Neural progenitor cell (in vitro differentiated cells): Measurements from ENCODE around the gene KCNMB2. TPM values are rescaled to one million over a fixed set of nuclear protein-coding genes. Genes with fewer than 3 reads are reported as not detected.

ENCODE experiments used
- DNase-seq: peaks from one replicate; pipeline ENCODE4 v3.0.0-alpha.2; 2016; ENCODE audit warnings: low spot score
- H2AFZ ChIP-seq: fragments of 200-600 bp; sonication (generic); replicated peaks from 2 replicates; pipeline ENCODE4 v1.6.1; 2016; ENCODE audit warnings: antibody characterized with exemption
- H3F3A ChIP-seq: fragments of 200-600 bp; sonication (generic); 2 replicates; pipeline ENCODE4 v1.6.1; 2016; ENCODE audit warnings: antibody characterized with exemption, low read depth
- H3K27ac ChIP-seq: fragments of 200-600 bp; sonication (generic); 2 replicates; pipeline ENCODE4 v1.5.1; 2016; ENCODE audit warnings: mild to moderate bottlenecking
- H3K27me3 ChIP-seq: fragments of 200-600 bp; sonication (generic); 2 replicates; pipeline ENCODE4 v1.6.1; 2016; ENCODE audit warnings: mild to moderate bottlenecking, moderate library complexity
- H3K36me3 ChIP-seq: fragments of 200-600 bp; sonication (generic); 2 replicates; pipeline ENCODE4 v1.5.1; 2016
- H3K4me1 ChIP-seq: fragments of 200-600 bp; sonication (generic); 2 replicates; pipeline ENCODE4 v1.6.1; 2016; ENCODE audit warnings: mixed run types
- H3K4me2 ChIP-seq: fragments of 200-600 bp; sonication (generic); 2 replicates; pipeline ENCODE4 v1.6.1; 2016
- H3K4me3 ChIP-seq: fragments of 200-600 bp; sonication (generic); 2 replicates; pipeline ENCODE4 v1.5.1; 2016
- H3K79me2 ChIP-seq: fragments of 200-600 bp; sonication (generic); 2 replicates; pipeline ENCODE4 v1.6.1; 2016; ENCODE audit warnings: low read depth
- H3K9ac ChIP-seq: fragments of 200-600 bp; sonication (generic); 2 replicates; pipeline ENCODE4 v1.6.1; 2016
- H3K9me3 ChIP-seq: fragments of 200-600 bp; sonication (generic); 2 replicates; pipeline ENCODE4 v1.5.1; 2016; ENCODE audit warnings: low read depth
- H4K20me1 ChIP-seq: fragments of 200-600 bp; sonication (generic); 2 replicates; pipeline ENCODE4 v1.6.1; 2016; ENCODE audit warnings: low read depth
- H3K27ac Mint-ChIP-seq: 3 replicates; pipeline ENCODE4 v1.8.0; 2021; ENCODE audit warnings: mixed read lengths
- H3K27me3 Mint-ChIP-seq: 2 replicates; pipeline ENCODE4 v1.8.0; 2022; ENCODE audit warnings: low read depth, mild to moderate bottlenecking, inconsistent platforms, moderate library complexity, mixed read lengths; ENCODE audit not compliant: insufficient read depth
- H3K36me3 Mint-ChIP-seq: 3 replicates; pipeline ENCODE4 v1.8.0; 2021; ENCODE audit warnings: mixed read lengths
- H3K4me1 Mint-ChIP-seq: 3 replicates; pipeline ENCODE4 v1.8.0; 2021; ENCODE audit warnings: mixed read lengths
- H3K4me3 Mint-ChIP-seq: 3 replicates; pipeline ENCODE4 v1.8.0; 2021; ENCODE audit warnings: mild to moderate bottlenecking, moderate library complexity, mixed read lengths
- H3K9me3 Mint-ChIP-seq: 3 replicates; pipeline ENCODE4 v1.8.0; 2020; ENCODE audit warnings: mixed read lengths
- CTCF ChIP-seq: fragments of 200-600 bp; sonication (generic); IDR thresholded peaks from 2 replicates; pipeline ENCODE4 v1.5.1; 2017; ENCODE audit warnings: antibody characterized with exemption, mild to moderate bottlenecking
- EZH2 ChIP-seq: fragments of 200-600 bp; sonication (generic); IDR thresholded peaks from 2 replicates; pipeline ENCODE4 v1.6.1; 2017; ENCODE audit warnings: antibody characterized with exemption, mild to moderate bottlenecking, moderate library complexity
- EZH2phosphoT487 ChIP-seq: fragments of 200-600 bp; sonication (generic); IDR thresholded peaks from 2 replicates; pipeline ENCODE4 v1.6.1; 2017; ENCODE audit warnings: antibody characterized with exemption
- total RNA-seq: library from RNA; depleted of rRNA; stranded (reverse); fragments of >200 nt; gene quantifications from 2 replicates; pipeline ENCODE4 v1.2.3, GENCODE V29; 2015; ENCODE audit warnings: low replicate concordance

KCNMB2 gene
- total RNA-seq, 1 donor from 2014 or later = not detected

GRCh38 chr3:178686826-178687225 lies 150.6 kb downstream of the KCNMB2 start:
- no peak for DNase-seq
- no peaks in the 10 kb centered on the region for H3K27me3 ChIP-seq
- H3K4me3 ChIP-seq = no peak overlapping the region
- no peaks in the 10 kb centered on the region for H3K9me3 Mint-ChIP-seq
- peaks cover under 1% of the 10 kb centered on the region for H3K27me3 Mint-ChIP-seq
- H3K27ac ChIP-seq = no peak overlapping the region
- no peak overlapping the region for H3K27ac Mint-ChIP-seq
- no peak overlapping the region for H3K4me3 Mint-ChIP-seq
- H3K79me2 ChIP-seq = no peaks in the 10 kb centered on the region
- H3K4me2 ChIP-seq = no peak overlapping the region
- no peaks in the 10 kb centered on the region for H3K4me1 Mint-ChIP-seq
- H3F3A ChIP-seq = no peaks in the 10 kb centered on the region
- TF ChIP-seq CTCF (no peak), EZH2 (no peak)
- H4K20me1 ChIP-seq = no peaks in the 10 kb centered on the region
- H3K4me1 ChIP-seq = no peaks in the 10 kb centered on the region
- no peaks in the 10 kb centered on the region for H3K36me3 ChIP-seq
- no peak overlapping the region for H2AFZ ChIP-seq
- no peak overlapping the region for H3K9ac ChIP-seq
- no peaks in the 10 kb centered on the region for H3K9me3 ChIP-seq
- no peaks in the 10 kb centered on the region for H3K36me3 Mint-ChIP-seq

GRCh38 chr3:178690571-178690970 lies 154.3 kb downstream of the KCNMB2 start:
- TF ChIP-seq EZH2 = no peak
- no peak for TF ChIP-seq CTCF
- no peak for TF ChIP-seq EZH2phosphoT487
- Histone ChIP-seq H3K4me3 (no peak overlapping the region), H4K20me1 (no peaks in the 10 kb centered on the region), H2AFZ (no peak overlapping the region), H3K9ac (no peak overlapping the region), H3K36me3 (no peaks in the 10 kb centered on the region), H3K4me1 (no peaks in the 10 kb centered on the region), H3K79me2 (no peaks in the 10 kb centered on the region), H3K27me3 (no peaks in the 10 kb centered on the region), H3K9me3 (no peaks in the 10 kb centered on the region), H3K4me2 (no peak overlapping the region), H3K27ac (no peak overlapping the region), H3F3A (no peaks in the 10 kb centered on the region)
- H3K27me3 Mint-ChIP-seq = peaks cover 2% of the 10 kb centered on the region
- DNase-seq = no peak
- no peak overlapping the region for H3K27ac Mint-ChIP-seq
- H3K4me3 Mint-ChIP-seq = no peak overlapping the region
- H3K4me1 Mint-ChIP-seq = no peaks in the 10 kb centered on the region
- peaks cover 9% of the 10 kb centered on the region for H3K9me3 Mint-ChIP-seq
- H3K36me3 Mint-ChIP-seq = no peaks in the 10 kb centered on the region

DNA sequence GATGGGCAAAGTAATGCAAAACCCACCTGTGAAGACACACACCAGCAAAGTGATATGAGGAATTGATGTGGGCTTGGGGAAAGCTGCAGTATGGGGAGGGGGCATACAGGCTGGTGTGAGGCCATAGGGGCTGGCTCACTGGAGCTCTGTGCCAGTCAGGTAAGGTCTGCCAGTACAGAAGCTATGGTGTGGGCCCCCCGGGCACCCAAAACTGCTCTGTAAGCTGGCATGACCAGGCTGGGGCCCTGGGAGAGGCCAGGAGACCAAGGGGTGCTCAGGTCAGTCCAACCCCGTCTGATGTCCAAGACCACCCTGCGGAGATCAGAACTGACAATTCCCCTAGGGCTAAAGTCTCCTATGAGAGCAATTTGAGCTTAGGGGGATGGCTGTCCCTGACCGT lies 163.1 kb downstream of the KCNMB2 start:
- no peak overlapping the region for H3K4me3 Mint-ChIP-seq
- H3K4me3 ChIP-seq = no peak overlapping the region
- H3K4me1 Mint-ChIP-seq = no peaks in the 10 kb centered on the region
- H3K9ac ChIP-seq = no peak overlapping the region
- H3K27ac Mint-ChIP-seq = no peak overlapping the region
- H3K27me3 ChIP-seq = no peaks in the 10 kb centered on the region
- peaks cover 22% of the 10 kb centered on the region for H3K9me3 Mint-ChIP-seq
- no peak for DNase-seq
- H3K79me2 ChIP-seq = no peaks in the 10 kb centered on the region
- no peaks in the 10 kb centered on the region for H3K9me3 ChIP-seq
- H3K27me3 Mint-ChIP-seq = peaks cover 3% of the 10 kb centered on the region
- H3F3A ChIP-seq = no peaks in the 10 kb centered on the region
- H3K36me3 Mint-ChIP-seq = no peaks in the 10 kb centered on the region
- no peak overlapping the region for H3K27ac ChIP-seq
- peaks cover 10% of the 10 kb centered on the region for H3K4me1 ChIP-seq
- H2AFZ ChIP-seq = no peak overlapping the region
- TF ChIP-seq EZH2 (no peak), EZH2phosphoT487 (no peak), CTCF (no peak)
- no peaks in the 10 kb centered on the region for H4K20me1 ChIP-seq
- no peak overlapping the region for H3K4me2 ChIP-seq
- H3K36me3 ChIP-seq = no peaks in the 10 kb centered on the region
